HG03025 (cell line): ENCODE measurements around the gene WNK4.

Experiments
- ATAC-seq: cut with Tn5 transposase; IDR thresholded peaks from one replicate; pipeline ENCODE4 v1.9.1; 2021; ENCODE audit warnings: mild to moderate bottlenecking, moderate library complexity; ENCODE audit not compliant: unreplicated experiment, low FRiP score

Gene WNK4

GRCh38 chr17:42795465-42795864, 15.1 kb downstream of the WNK4 start:
- ATAC-seq: no peak

GRCh38 chr17:42796066-42796758, 15.8 kb downstream of the WNK4 start:
- ATAC-seq: no peak

GRCh38 chr17:42797067-42798007, 16.9 kb downstream of the WNK4 start:
- no peak for ATAC-seq

- ATAC-seq: no peak
Measured at GRCh38 chr17:42798011-42798382, 17.6 kb downstream of the WNK4 start.

GRCh38 chr17:42798383-42799380, 18.3 kb downstream of the WNK4 start, which contains the start of the genes CNTD1 and COA3:
Gene CNTD1 (plus strand): TSS chr17:42798861. CDS start chr17:42799068, 207 bp downstream.
Gene COA3 (minus strand): TSS chr17:42798704. CDS start chr17:42798681, 23 bp downstream.
- no peak for ATAC-seq

GRCh38 chr17:42803074-42803883, 22.9 kb downstream of the WNK4 start:
- no peak for ATAC-seq

- no peak for ATAC-seq
Measured at GRCh38 chr17:42804918-42805367, 24.5 kb downstream of the WNK4 start.

- no peak for ATAC-seq
Measured at GRCh38 chr17:42806249-42806648, 25.8 kb downstream of the WNK4 start.

GRCh38 chr17:42809250-42809649, 28.8 kb downstream of the WNK4 start:
- ATAC-seq: no peak

- ATAC-seq: no peak
Measured at GRCh38 chr17:42814633-42815399, 34.4 kb downstream of the WNK4 start.

- no peak for ATAC-seq
Measured at GRCh38 chr17:42817866-42818265, 37.5 kb downstream of the WNK4 start.

GRCh38 chr17:42818379-42818778, 38.0 kb downstream of the WNK4 start:
- no peak for ATAC-seq

- ATAC-seq: no peak
Measured at GRCh38 chr17:42819939-42820535, 39.6 kb downstream of the WNK4 start.

- no peak for ATAC-seq
Measured at GRCh38 chr17:42821176-42821575, 40.8 kb downstream of the WNK4 start.

GRCh38 chr17:42827472-42827871, 47.1 kb downstream of the WNK4 start:
- ATAC-seq: no peak

- no peak for ATAC-seq
Measured at GRCh38 chr17:42830971-42831370, 50.6 kb downstream of the WNK4 start.

GRCh38 chr17:42832213-42832933, 52.0 kb downstream of the WNK4 start:
- no peak for ATAC-seq
